ENCODE results near the gene SLC44A5. TPM values are rescaled to one million over a fixed set of nuclear protein-coding genes. Genes with fewer than 3 reads are reported as not detected.

The SLC44A5 gene
- total and polyA plus RNA-seq, 2 donors, result 0.77 to 5.9 TPM

DNA sequence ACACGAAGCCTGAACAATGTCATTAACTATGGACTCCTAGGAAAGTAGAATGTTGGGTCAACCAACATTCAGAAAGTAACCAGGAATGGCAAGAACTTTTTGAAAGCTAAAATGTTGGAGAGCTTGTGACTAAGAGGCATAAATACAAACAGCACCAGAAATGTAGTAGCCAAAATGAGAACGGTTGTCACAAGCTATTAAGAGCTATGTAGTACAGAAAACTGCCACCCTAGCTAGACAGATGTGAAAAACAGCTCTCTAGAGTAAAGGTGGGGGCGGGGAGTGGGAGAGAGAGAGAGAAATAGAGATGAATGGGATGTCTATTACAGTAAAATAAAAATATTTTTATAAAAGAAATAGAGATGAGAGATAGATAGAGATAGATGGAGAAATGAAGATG lies 35.1 kb downstream of the SLC44A5 start:
- WGBS, result 75% methylated on average over 3 of the region's 3 CpGs
- no peak overlapping the region for H3K27ac ChIP-seq (ENCODE audit: low read depth)

DNA sequence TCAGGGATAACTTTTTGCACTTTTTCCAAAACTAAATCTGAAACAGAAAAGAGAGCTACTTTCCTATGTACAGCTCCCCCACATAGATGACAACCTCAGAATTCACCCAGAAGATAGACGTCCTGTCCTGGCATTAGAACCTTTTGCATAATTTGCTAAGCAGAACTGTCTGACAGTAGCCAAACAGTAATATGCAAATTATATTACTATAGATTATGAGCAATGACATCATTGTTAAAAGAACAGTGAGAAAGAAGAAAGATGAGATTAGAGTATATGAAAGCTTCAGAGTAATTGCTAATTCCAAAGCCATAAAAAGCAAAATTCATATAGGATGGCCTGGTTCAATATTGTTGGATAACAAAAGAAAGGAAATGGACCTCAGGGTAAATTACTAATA lies 43.7 kb downstream of the SLC44A5 start:
- WGBS, result 54% methylated on average over 1 of the region's 1 CpG

More for the DNA sequence above, 35.1 kb downstream of the SLC44A5 start:
- no peaks in the 10 kb centered on the region for H3K4me1 ChIP-seq (ENCODE audit: insufficient read depth)
- DNase-seq (ENCODE audit: extremely low spot score), result no peak
- no peak overlapping the region for H3K4me3 ChIP-seq (ENCODE audit: low read depth, low read length)
- H3K36me3 ChIP-seq (ENCODE audit: insufficient read depth), result no peaks in the 10 kb centered on the region

DNA sequence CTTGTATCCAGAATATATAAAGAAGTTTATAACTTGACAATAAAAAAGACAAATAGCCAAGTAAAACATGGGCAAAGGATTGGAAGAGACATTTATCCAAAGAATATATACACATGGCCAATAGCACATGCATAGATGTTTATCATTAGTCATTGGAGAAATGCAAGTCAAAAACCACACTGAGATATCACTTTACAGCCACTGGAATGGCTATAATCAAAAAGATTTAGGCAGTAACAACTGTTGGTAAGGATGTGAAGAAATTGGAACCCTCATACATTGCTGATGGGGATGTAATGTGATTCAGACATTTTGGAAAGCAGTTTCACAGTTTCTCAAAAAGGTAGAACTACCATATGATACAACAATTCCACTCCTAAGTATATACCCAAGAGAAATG lies 51.1 kb downstream of the SLC44A5 start:
- no peaks in the 10 kb centered on the region for H3K36me3 ChIP-seq (ENCODE audit: insufficient read depth)
- no peak for DNase-seq (ENCODE audit: extremely low spot score)
- no peak overlapping the region for H3K4me3 ChIP-seq (ENCODE audit: low read depth, low read length)
- no peaks in the 10 kb centered on the region for H3K4me1 ChIP-seq (ENCODE audit: insufficient read depth)
- H3K27ac ChIP-seq (ENCODE audit: low read depth), result no peak overlapping the region

More for the DNA sequence above, 43.7 kb downstream of the SLC44A5 start:
- no peak for DNase-seq (ENCODE audit: extremely low spot score)
- Histone ChIP-seq H3K36me3 (ENCODE audit: insufficient read depth) (no peaks in the 10 kb centered on the region), H3K27ac (ENCODE audit: low read depth) (no peak overlapping the region), H3K4me1 (ENCODE audit: insufficient read depth) (no peaks in the 10 kb centered on the region), H3K4me3 (ENCODE audit: low read depth, low read length) (no peak overlapping the region)

DNA sequence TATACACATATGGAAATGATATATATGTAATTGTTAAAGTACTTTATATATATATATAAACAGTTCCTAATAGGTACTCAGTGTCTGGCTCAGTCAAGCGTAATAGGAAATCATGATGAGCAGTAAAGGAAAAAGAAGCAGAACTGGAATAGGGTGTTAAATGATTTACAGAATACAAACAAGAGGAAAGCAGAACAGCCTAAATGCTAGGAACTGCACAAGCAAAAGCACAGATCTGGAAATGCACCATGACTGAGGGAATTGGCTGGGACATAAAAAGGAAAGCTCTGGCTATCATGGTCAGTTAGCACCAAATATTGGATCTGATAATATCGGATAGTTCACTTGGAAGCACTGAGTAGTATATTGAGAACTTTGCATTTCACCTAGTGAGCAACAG lies 51.8 kb downstream of the SLC44A5 start:
- Histone ChIP-seq H3K4me1 (ENCODE audit: insufficient read depth) (no peaks in the 10 kb centered on the region), H3K27ac (ENCODE audit: low read depth) (no peak overlapping the region), H3K36me3 (ENCODE audit: insufficient read depth) (no peaks in the 10 kb centered on the region), H3K4me3 (ENCODE audit: low read depth, low read length) (no peak overlapping the region)
- DNase-seq (ENCODE audit: extremely low spot score), result no peak
- WGBS, result 69% methylated on average over 2 of the region's 2 CpGs

DNA sequence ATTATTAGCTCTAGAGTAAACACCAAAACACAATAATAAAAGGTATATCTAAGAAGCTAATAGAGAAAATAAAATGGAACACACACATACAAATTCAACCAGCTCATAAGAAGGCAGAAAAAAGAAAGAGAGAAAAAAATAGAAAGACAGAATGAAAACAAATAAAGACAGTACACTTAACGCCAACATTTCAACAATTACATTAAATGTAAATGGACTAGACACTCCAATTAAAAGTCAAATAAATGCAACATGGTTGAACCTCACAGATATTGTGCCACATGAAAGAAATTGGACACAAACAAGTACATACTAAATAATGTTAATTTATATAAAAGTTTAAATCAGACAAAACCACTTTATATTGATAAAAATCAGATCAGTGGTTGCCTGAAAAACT lies 56.0 kb downstream of the SLC44A5 start:
- no peak overlapping the region for H3K4me3 ChIP-seq (ENCODE audit: low read depth, low read length)
- H3K27ac ChIP-seq (ENCODE audit: low read depth), result no peak overlapping the region
- WGBS, result 89% methylated on average over 1 of the region's 1 CpG
- H3K36me3 ChIP-seq (ENCODE audit: insufficient read depth), result no peaks in the 10 kb centered on the region
- no peaks in the 10 kb centered on the region for H3K4me1 ChIP-seq (ENCODE audit: insufficient read depth)
- no peak for DNase-seq (ENCODE audit: extremely low spot score)

DNA sequence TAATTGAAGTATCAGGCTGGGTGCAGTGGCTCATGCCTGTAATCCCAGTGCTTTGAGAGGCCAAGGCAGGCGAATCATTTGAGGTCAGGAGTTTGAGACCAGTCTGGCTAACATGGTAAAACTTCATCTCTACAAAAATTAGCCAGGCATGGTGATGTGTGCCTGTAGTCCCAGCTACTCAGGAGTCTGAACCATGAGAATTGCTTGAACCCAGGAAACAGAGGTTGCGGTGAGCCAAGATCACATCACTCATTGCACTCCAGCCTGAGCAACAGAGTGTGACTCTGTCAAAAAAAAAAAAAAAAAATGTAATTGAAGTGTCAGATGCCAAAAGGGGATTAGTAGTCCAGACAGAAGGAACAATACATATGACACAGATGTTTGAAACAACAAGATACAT lies 56.7 kb downstream of the SLC44A5 start:
- 84% methylated on average over 2 of the region's 2 CpGs for WGBS
- Histone ChIP-seq H3K4me1 (ENCODE audit: insufficient read depth) (no peaks in the 10 kb centered on the region), H3K27ac (ENCODE audit: low read depth) (no peak overlapping the region), H3K4me3 (ENCODE audit: low read depth, low read length) (no peak overlapping the region), H3K36me3 (ENCODE audit: insufficient read depth) (no peaks in the 10 kb centered on the region)
- DNase-seq (ENCODE audit: extremely low spot score), result no peak

DNA sequence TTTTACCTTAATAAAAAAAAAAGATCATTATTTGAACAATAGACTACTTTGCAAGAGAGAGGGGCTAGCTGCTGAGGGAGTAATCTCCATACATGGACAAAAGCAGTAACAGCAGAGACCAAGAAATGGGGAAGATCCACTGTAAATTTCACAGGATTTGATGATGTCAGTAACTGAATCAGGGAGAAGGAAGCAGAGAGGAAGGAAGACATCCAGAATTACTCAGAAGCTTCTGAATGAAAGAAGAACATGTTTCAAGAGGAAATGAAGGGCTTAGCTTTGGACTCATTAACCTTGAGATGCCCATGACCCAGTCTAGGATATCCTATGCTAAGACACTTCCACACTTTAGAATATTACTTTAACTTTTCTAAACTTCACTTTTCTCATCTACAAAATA lies 60.4 kb downstream of the SLC44A5 start:
- no peak for DNase-seq (ENCODE audit: extremely low spot score)
- no peaks in the 10 kb centered on the region for H3K4me1 ChIP-seq (ENCODE audit: insufficient read depth)
- no peak overlapping the region for H3K27ac ChIP-seq (ENCODE audit: low read depth)
- H3K36me3 ChIP-seq (ENCODE audit: insufficient read depth), result no peaks in the 10 kb centered on the region
- no peak overlapping the region for H3K4me3 ChIP-seq (ENCODE audit: low read depth, low read length)

DNA sequence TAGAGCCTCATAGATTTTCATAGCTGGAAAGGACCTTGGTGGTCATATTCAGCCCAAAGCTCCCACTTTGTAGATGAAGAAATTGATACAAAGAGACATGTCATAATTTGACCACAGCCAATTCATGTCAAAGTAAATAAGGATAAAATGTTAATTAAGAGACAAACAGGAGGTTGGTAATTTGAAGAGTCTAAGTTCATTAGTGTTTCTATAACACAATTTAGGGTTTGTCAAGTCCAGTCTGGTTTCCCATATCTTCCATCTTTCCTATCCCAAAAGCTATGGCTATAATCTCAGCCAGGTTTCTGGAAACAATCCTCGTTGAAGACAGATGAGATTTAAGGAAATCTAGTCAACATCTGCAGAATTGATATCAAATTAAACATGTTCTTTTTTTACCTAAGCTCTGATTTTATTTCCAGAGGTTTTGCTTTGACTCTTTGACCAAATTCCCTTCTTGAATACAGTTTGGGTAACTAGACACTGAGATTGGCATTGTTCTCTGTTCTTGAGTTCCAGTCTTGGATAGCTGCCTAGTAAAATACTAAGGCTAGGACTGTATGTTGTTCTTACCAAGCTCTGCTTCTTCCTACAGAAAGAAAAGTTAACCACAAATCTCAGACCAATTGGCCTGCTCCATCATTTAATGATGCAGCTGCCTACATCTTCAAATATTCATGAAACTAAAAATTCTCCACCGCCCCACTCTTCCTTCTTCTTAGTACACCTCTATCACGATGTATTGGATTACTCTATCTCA lies 62.0 kb downstream of the SLC44A5 start:
- no peak for DNase-seq (ENCODE audit: extremely low spot score)
- 79% methylated on average over 3 of the region's 3 CpGs for WGBS
- no peak overlapping the region for H3K4me3 ChIP-seq (ENCODE audit: low read depth, low read length)
- no peak overlapping the region for H3K27ac ChIP-seq (ENCODE audit: low read depth)
- no peaks in the 10 kb centered on the region for H3K36me3 ChIP-seq (ENCODE audit: insufficient read depth)
- H3K4me1 ChIP-seq (ENCODE audit: insufficient read depth), result no peaks in the 10 kb centered on the region

DNA sequence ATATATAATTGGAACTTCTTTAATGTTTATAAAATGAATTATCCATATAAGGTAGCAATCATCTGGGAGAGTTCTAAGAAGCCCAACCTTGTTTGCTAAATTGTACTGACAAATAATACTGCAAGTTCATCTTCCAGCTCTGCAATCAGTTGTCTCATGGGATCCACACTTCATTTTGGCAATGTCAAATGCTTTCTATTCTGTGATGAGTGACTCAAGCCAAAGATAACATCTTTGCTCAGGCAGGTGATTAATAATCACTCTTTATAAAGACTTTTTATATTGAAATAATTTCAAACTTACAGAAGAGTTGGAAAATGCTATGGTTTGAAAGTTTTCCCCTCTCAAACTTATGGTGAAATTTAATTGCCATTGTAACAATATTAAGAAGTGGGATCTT lies 67.2 kb downstream of the SLC44A5 start:
- no peaks in the 10 kb centered on the region for H3K4me1 ChIP-seq (ENCODE audit: insufficient read depth)
- H3K36me3 ChIP-seq (ENCODE audit: insufficient read depth), result no peaks in the 10 kb centered on the region
- no peak overlapping the region for H3K4me3 ChIP-seq (ENCODE audit: low read depth, low read length)
- no peak overlapping the region for H3K27ac ChIP-seq (ENCODE audit: low read depth)
- no peak for DNase-seq (ENCODE audit: extremely low spot score)

DNA sequence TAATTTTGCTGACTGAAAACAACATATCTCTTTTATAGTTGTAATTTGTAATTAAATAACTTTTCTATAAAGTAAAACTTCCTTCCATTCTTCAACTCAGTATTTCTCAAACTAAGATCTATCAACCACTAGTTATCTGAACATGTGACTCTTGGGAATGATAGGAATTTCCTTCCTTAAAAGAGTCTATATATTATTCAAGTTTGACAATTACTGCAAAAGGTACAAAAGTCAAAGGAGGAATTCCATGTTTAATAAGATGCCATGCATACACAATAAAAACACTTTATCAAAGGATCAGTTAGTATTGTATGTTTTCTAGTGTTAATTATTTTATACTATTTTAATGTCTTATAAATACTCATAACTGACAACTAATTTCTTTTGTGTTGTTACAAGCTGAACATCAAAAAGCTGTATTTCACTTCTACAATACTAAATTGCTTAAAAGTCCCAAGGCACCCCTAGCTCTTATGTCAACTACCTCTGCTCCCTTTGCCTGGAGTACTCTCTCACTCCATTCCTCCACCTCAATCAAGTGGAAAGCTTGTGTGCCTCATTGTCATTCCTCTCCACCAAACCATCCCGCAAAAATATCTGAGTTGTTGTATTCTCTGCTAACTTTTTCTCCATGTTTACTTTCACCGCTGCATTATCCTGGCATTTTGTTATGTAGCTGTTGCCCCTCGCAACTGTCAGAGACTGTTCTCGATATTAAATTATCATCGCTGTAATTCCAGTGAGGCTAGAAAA lies 67.9 kb downstream of the SLC44A5 start:
- Histone ChIP-seq H3K4me1 (ENCODE audit: insufficient read depth) (no peaks in the 10 kb centered on the region), H3K36me3 (ENCODE audit: insufficient read depth) (no peaks in the 10 kb centered on the region), H3K4me3 (ENCODE audit: low read depth, low read length) (no peak overlapping the region), H3K27ac (ENCODE audit: low read depth) (no peak overlapping the region)
- no peak for DNase-seq (ENCODE audit: extremely low spot score)
- whole genome bisulfite sequencing, result 85% methylated on average over 5 of the region's 5 CpGs

DNA sequence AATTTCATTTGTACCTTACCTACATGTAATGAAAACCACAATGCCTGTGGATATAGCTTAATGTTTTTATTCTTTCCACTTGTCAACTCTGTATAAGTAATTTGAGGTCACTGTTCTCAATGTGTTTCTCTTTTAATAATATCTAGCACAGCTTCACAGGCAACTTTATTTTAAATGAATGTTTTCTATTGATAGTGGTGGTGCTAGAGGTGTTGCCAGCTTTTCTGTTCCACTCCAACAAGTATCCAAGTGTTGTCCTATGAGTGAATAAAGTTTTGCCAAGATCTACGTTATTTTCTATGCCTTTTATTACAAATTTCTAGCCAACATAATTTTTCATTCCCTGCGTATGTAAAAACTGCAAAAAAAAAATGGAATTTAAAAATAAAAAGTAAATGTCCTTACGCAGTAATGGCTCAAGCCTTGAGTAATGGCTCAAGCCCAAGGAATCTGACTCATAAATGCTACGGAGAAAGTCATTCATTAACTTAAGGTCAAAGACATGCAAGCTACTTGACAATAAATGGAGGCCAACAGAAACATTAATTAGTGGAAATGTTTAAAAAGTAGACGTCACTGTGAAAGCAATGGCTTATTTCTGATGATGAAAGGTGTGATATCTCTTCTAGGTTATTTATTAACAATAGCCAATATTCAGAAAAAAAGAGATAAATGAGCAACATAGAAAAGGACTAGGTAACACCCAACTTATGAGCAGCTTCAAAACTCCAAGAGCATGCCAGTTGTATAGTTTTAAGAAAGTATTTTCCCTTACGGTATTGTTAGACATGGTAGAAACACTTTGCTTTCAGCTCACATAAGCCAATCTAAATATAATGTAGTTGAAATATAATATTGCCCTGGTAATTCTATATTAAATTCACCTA lies 71.4 kb downstream of the SLC44A5 start:
- Histone ChIP-seq H3K4me3 (ENCODE audit: low read depth, low read length) (no peak overlapping the region), H3K36me3 (ENCODE audit: insufficient read depth) (no peaks in the 10 kb centered on the region)
- WGBS, result 69% methylated on average over 6 of the region's 6 CpGs

DNA sequence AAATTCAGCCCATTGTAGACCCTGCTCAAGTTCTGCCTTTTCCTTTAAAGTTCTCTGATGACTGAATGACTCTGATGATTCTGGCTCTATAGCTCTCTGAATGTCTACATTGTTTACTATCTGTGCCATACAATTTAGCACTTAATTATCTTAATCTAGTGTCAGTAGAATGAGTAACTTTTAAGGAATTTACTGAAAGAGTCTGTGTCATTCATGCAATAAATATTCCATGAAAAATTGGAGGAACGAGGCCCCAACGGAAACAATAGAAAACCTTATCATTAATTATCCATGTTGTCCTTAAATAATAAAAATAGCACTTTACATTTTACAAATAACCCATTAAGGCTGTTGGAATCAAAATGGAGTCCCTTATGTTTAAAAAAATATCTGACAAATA lies 77.8 kb downstream of the SLC44A5 start:
- Histone ChIP-seq H3K4me1 (ENCODE audit: insufficient read depth) (no peaks in the 10 kb centered on the region), H3K27ac (ENCODE audit: low read depth) (no peak overlapping the region), H3K4me3 (ENCODE audit: low read depth, low read length) (no peak overlapping the region), H3K36me3 (ENCODE audit: insufficient read depth) (no peaks in the 10 kb centered on the region)
- DNase-seq (ENCODE audit: extremely low spot score), result no peak
- 67% methylated on average over 2 of the region's 2 CpGs for WGBS

More for the DNA sequence above, 71.4 kb downstream of the SLC44A5 start:
- no peak overlapping the region for H3K27ac ChIP-seq (ENCODE audit: low read depth)
- DNase-seq (ENCODE audit: extremely low spot score), result no peak
- no peaks in the 10 kb centered on the region for H3K4me1 ChIP-seq (ENCODE audit: insufficient read depth)

DNA sequence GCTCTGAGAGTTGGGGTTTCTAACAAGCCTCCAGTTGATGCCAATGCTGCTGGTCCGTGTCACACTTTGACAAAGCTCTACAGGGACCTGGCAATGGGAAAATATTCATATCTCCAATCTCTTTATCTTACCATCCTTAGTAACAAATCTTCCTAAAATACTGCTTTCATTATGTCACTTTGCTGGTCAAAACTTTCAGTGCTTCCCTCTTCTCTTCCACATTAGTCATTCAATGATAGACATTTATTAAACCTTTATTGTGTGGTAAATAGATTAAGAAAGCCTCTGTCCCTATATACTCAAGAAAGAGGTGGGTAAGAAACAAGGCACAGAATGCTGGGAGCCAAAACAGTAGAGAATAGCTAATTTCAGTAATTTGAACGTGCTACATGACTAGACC lies 79.3 kb downstream of the SLC44A5 start:
- H3K27ac ChIP-seq (ENCODE audit: low read depth), result no peak overlapping the region
- H3K4me3 ChIP-seq (ENCODE audit: low read depth, low read length), result no peak overlapping the region
- H3K36me3 ChIP-seq (ENCODE audit: insufficient read depth), result no peaks in the 10 kb centered on the region
- DNase-seq (ENCODE audit: extremely low spot score), result no peak
- WGBS, result 72% methylated on average over 2 of the region's 2 CpGs
- H3K4me1 ChIP-seq (ENCODE audit: insufficient read depth), result no peaks in the 10 kb centered on the region

DNA sequence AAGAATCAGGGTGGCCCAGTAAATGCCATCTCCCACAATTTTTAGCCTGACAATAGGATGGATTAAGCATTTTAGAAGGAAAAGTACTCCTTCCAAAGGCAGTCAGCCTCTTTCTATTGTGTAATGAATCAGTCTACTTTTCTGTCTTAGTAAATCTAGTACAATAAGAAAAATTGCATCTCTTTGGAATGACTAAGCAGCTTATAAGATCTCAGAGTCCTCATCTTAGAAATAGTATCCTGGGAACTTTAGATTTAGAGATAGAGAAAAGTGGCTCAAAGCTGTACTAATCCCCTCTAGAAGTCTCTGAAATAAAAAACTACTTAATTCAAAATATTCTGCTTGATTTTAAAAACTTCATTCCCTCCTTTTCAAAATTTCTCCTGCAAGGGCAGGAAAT lies 81.4 kb downstream of the SLC44A5 start:
- no peak for DNase-seq (ENCODE audit: extremely low spot score)
- H3K4me1 ChIP-seq (ENCODE audit: insufficient read depth), result no peaks in the 10 kb centered on the region
- no peaks in the 10 kb centered on the region for H3K36me3 ChIP-seq (ENCODE audit: insufficient read depth)

More for the DNA sequence above, 81.4 kb downstream of the SLC44A5 start:
- no peak overlapping the region for H3K4me3 ChIP-seq (ENCODE audit: low read depth, low read length)
- H3K27ac ChIP-seq (ENCODE audit: low read depth), result no peak overlapping the region

Data from urinary bladder (tissue), 4 donors.